ENCODE results near the gene EXOC6B. TPM values are rescaled to one million over a fixed set of nuclear protein-coding genes. Genes with fewer than 3 reads are reported as not detected.

The EXOC6B gene
- total RNA-seq, 2 donors from 2014 or later, result 21.3 to 28.8 TPM

DNA sequence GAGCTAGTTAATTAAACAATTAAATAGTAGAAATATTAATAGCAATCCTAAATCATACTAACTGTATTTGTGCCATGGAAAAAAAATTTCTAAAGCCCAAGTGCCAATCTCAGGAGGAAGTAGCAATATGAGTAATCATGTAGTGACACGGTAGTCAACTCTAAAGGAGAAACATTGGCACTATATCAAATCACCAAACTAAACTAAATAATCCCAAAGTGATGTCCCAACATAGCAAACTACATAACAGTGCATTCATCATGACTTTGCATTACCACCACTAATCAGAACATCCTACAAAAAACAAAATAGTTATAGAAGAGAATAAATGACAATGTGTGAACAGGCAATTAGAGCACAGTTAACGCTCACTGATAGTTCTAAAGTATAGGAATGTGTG, 195.1 kb downstream of the EXOC6B start:
- DNase-seq, result no peak
- Histone ChIP-seq H3K4me1 (no peaks in the 10 kb centered on the region), H3K4me3 (no peak overlapping the region), H3K27me3 (no peaks in the 10 kb centered on the region), H3K9me3 (no peaks in the 10 kb centered on the region), H3K27ac (no peak overlapping the region), H3K36me3 (no peaks in the 10 kb centered on the region), H3K9ac (ENCODE audit: low read depth in 2 of 2, low read length in 2 of 2) (no peak overlapping the region)
- TF ChIP-seq, protein P1, sequence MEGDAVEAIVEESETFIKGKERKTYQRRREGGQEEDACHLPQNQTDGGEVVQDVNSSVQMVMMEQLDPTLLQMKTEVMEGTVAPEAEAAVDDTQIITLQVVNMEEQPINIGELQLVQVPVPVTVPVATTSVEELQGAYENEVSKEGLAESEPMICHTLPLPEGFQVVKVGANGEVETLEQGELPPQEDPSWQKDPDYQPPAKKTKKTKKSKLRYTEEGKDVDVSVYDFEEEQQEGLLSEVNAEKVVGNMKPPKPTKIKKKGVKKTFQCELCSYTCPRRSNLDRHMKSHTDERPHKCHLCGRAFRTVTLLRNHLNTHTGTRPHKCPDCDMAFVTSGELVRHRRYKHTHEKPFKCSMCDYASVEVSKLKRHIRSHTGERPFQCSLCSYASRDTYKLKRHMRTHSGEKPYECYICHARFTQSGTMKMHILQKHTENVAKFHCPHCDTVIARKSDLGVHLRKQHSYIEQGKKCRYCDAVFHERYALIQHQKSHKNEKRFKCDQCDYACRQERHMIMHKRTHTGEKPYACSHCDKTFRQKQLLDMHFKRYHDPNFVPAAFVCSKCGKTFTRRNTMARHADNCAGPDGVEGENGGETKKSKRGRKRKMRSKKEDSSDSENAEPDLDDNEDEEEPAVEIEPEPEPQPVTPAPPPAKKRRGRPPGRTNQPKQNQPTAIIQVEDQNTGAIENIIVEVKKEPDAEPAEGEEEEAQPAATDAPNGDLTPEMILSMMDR (IDR thresholded peaks at IDR 0.05), result no peak
- intact Hi-C loops (cut with DNase I), result no loop called here

DNA sequence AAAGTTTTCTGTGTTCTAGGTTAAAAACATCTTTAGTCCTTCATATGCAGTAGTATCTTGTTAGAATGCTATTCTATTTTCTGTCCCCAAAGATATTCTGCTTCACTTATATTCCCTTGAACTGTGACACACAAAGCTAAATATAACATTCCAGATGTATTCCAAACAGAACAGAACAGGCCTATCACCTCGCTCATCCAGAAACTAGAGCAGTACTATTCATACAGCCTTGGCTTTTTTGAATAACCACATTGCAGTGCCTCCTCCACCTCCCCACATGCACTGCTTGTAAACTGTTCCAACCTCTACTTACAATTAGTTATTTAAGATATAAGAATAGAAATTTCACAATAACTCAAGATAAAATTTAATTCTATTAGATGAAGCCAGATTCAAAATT, 196.8 kb downstream of the EXOC6B start:
- Histone ChIP-seq H3K4me3 (no peak overlapping the region), H3K9ac (ENCODE audit: low read depth in 2 of 2, low read length in 2 of 2) (no peak overlapping the region), H3K27ac (no peak overlapping the region), H3K27me3 (no peaks in the 10 kb centered on the region), H3K4me1 (no peaks in the 10 kb centered on the region), H3K36me3 (no peaks in the 10 kb centered on the region), H3K9me3 (no peaks in the 10 kb centered on the region)
- intact Hi-C loops (cut with DNase I), result no loop called here
- no peak for DNase-seq
- TF ChIP-seq, protein P1 (IDR thresholded peaks at IDR 0.05), result no peak

DNA sequence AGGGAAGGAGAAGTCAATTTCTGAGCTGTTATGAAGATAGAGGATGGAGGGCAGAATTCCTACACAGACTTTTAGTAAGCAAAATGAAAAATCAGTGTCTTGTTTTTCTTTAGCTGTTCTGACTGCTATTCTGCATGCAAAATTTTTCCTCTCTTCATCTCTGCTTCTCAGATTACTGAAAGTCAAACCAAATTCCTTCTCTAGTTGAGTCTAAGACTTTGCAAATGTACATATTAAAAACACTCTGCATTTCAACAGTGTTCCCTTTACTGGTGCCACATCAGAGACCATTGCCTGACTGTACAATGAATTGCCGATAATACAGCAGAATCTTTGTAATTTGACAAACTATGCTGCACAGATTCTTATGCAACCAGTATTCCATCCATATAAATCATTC, 198.8 kb downstream of the EXOC6B start:
- Histone ChIP-seq H3K27me3 (no peaks in the 10 kb centered on the region), H3K9ac (ENCODE audit: low read depth in 2 of 2, low read length in 2 of 2) (no peak overlapping the region), H3K9me3 (no peaks in the 10 kb centered on the region), H3K4me1 (no peaks in the 10 kb centered on the region), H3K36me3 (no peaks in the 10 kb centered on the region), H3K27ac (no peak overlapping the region), H3K4me3 (no peak overlapping the region)
- TF ChIP-seq, protein P1 (IDR thresholded peaks at IDR 0.05), result no peak
- intact Hi-C loops (cut with DNase I), result no loop called here
- no peak for DNase-seq

DNA sequence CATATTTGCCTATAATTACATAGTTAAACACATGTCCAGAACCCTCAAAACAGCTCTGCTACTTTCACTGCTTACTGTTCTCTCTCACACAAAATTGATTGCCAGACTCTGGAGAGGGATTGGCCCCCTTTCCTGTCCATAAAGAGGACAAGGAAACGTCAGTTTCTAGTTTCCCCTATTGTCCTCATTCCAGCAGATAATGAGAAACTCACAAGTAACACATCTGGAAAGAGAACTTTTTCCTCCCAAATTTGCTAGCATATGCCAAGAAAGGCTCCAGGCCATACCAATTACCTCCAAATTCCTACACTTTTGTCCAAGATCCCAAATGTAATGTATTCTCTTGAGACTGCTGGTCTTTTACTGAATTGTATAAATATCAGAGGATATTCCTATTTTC, 200.5 kb downstream of the EXOC6B start:
- TF ChIP-seq, protein P1 (IDR thresholded peaks at IDR 0.05), result no peak
- Histone ChIP-seq H3K9me3 (no peaks in the 10 kb centered on the region), H3K36me3 (no peaks in the 10 kb centered on the region), H3K27ac (no peak overlapping the region), H3K4me1 (no peaks in the 10 kb centered on the region), H3K9ac (ENCODE audit: low read depth in 2 of 2, low read length in 2 of 2) (no peak overlapping the region), H3K4me3 (no peak overlapping the region), H3K27me3 (no peaks in the 10 kb centered on the region)
- intact Hi-C loops (cut with DNase I), result no loop called here
- DNase-seq, result no peak

DNA sequence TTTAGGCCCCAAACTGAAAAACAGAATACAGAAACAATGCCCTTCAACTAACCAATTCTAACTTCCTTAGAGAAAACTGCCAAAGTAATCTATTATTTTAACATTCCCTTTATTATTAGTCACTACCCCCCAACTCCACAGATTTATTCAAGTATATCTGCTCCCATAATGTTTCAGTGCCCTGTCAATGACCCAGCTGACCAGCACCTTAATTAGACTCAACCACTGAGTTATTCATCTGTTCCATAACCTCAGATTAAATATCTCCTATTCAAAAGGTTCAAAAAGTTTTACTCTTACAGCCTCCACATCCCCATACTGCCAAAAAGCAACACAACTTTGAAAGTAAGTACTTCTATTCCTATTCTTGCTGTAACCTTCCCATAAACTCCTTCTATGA, 202.4 kb downstream of the EXOC6B start:
- H3K36me3 ChIP-seq, result no peaks in the 10 kb centered on the region
- no peak for DNase-seq

More for the DNA sequence above, 202.4 kb downstream of the EXOC6B start:
- no peak overlapping the region for H3K27ac ChIP-seq
- intact Hi-C loops (cut with DNase I), result no loop called here
- no peaks in the 10 kb centered on the region for H3K4me1 ChIP-seq
- no peak overlapping the region for H3K4me3 ChIP-seq
- TF ChIP-seq, protein P1 (IDR thresholded peaks at IDR 0.05), result no peak
- no peaks in the 10 kb centered on the region for H3K27me3 ChIP-seq
- H3K9me3 ChIP-seq, result no peaks in the 10 kb centered on the region
- H3K9ac ChIP-seq (ENCODE audit: low read depth in 2 of 2, low read length in 2 of 2), result no peak overlapping the region
